LNCAP (cell line): Measurements from ENCODE around the gene TPCN2.

ENCODE experiments used
- TF ChIP-seq, protein P1 (sequence below): fragments of 450-650 bp; IDR thresholded peaks from 2 replicates; pipeline ENCODE4 v1.5.1; 2017; ENCODE audit warnings: mild to moderate bottlenecking

The TPCN2 gene

DNA sequence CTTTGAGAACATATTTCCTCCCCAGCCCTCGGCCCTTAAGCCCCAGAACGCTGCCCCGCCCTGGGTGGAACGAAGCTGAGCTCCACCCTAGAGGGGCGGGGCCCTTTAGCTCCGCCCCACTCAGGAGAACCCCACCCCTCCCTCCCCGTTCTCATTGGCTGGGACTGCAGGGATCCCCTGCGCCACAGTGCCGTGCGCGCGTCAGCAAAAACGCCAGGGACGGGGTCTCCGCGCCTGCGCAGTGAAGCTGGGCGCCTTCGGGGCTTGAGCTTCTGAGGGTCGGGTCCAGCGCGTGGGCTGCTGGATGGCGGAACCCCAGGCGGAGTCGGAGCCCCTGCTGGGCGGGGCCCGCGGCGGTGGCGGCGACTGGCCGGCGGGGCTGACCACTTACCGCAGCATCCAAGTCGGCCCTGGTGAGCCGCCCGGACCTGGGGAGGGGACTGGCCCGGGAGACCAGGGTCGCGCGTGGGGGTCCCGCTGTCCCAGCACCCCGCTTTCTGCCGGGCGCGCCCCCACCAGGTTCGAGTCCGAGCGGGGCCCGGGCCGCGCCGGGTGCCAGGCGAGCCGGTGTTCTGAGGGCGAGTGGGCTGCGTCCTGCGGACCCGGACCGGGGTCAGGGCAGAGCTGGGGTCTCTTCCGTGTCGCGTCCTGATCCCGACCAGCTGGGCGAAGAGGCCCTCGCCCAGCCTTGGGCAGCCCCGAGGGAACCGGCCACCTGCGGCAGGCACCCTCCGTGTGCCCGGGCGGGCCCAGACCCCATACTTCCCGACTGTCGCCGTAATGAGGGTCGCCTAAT is at the start of gene TPCN2:
Gene TPCN2, plus strand, starts transcription at position 239 of the 796 bp plus-strand sequence. Its CDS starts 66 bp downstream, at position 305.
- TF ChIP-seq, protein P1, sequence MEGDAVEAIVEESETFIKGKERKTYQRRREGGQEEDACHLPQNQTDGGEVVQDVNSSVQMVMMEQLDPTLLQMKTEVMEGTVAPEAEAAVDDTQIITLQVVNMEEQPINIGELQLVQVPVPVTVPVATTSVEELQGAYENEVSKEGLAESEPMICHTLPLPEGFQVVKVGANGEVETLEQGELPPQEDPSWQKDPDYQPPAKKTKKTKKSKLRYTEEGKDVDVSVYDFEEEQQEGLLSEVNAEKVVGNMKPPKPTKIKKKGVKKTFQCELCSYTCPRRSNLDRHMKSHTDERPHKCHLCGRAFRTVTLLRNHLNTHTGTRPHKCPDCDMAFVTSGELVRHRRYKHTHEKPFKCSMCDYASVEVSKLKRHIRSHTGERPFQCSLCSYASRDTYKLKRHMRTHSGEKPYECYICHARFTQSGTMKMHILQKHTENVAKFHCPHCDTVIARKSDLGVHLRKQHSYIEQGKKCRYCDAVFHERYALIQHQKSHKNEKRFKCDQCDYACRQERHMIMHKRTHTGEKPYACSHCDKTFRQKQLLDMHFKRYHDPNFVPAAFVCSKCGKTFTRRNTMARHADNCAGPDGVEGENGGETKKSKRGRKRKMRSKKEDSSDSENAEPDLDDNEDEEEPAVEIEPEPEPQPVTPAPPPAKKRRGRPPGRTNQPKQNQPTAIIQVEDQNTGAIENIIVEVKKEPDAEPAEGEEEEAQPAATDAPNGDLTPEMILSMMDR, result no peak

GRCh38 chr11:68999093-68999747 is 49.5 kb upstream of the TPCN2 start:
- TF ChIP-seq, protein P1, result no peak

- TF ChIP-seq, protein P1, result no peak
Measured at GRCh38 chr11:69000391-69000790, 48.3 kb upstream of the TPCN2 start.

DNA sequence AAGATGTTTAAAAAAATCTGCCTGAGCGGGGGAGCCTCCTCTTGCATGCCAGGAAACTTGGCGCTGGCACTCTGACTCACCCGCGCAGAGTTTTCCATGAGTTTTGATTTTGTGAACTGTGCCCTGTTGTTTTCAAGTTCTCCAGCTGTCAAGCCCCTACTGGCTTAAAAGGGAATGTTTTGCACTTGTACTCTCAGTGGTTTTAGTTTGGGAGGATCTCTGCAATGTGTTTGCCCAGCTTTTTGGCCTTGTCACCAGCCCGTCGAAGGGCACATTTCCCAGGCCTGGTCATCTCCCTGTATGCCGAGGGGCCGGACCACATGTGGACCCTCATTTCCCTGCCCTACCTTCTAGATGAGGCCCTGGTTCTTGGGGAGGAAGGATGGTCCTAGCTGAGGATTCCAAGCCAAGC is 47.9 kb upstream of the TPCN2 start:
- TF ChIP-seq, protein P1, result no peak; the same call in 1 of the 2 replicates

DNA sequence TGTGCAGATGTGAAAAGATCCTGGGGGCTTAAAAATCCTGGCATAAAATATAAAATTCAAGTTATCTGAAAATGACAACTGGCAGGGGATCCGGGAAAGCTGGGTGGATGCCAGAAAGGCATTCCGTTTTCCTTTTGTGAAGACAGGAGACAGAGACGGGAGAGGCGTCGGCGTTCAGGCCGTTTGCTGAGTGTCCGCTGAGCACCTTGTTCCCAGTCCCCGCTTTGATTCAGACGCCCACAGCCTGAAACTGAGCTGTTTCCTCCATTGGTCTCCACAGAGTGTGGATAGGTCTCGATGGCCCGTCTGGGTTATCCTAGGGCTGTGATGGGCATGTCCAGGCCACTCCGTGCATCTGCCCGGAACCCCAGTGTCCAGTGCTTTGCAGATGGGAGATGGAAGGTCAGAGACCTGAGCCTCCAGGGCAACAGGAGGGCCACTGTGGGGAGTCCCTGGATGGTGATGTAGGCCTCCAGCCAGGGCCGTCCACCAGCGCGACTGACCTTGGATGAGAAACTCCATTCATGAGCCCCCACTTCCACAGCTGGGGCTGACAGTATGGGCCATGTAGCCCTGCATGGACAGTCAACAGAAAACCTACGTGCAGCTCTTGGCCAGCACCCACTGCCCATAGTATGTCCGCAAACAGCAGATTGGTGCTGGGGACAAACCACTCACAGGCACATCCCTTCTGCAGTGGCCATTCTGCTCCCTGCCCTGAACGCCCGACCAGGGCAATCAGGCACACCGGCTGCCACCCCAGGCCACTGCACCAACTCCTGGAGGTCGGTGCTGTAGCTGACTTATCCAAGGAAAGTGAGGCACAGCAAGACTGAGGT is 47.3 kb upstream of the TPCN2 start:
- TF ChIP-seq, protein P1, result no peak

- TF ChIP-seq, protein P1, result no peak
Measured at GRCh38 chr11:69002110-69002569, 46.6 kb upstream of the TPCN2 start.

DNA sequence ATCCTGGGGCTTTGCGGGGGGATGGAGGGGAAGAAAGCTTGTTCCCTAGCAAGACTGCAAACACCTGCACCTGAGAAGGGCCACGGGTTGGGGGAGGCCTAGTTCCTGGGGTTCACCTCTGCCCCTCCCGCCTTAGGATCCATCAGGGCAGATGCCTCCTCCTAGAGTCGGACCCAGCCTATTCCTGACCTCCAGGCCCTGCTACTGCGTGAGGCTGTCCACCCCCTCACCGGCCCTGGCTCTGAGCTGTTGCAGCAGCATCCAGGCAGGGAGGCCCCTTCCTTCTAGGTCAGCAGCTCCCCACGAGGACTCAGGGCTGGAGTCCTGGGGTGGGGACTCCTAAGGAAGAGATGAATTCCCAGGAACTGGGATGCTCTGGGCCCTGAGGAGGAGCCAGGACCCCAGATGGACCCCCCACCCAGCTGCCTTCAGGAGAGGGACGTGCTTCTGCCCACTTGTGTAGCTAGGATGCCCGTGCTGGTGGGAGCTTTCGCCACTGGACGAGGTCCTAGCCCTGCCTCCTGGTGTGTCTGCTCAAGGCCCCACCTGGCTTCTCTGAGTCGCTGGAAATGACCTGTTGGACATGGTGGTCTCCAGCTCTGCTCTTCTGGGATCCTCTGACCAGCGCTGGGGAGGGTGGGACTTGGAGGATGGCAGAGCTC is 46.0 kb upstream of the TPCN2 start:
- TF ChIP-seq, protein P1, result no peak
